KMS-11 (cell line): Measurements from ENCODE around the gene SMG1.

ENCODE experiments used
- H2AFZ ChIP-seq: fragments of 200-600 bp; sonication (generic); 2 replicates; pipeline ENCODE4 v1.6.1; 2016; ENCODE audit warnings: antibody characterized with exemption, mixed run types, low read depth
- H3K27ac ChIP-seq: fragments of 200-600 bp; sonication (generic); 2 replicates; pipeline ENCODE4 v1.6.1; 2016; ENCODE audit warnings: mild to moderate bottlenecking, mixed run types
- H3K27me3 ChIP-seq: fragments of 200-600 bp; sonication (generic); 2 replicates; pipeline ENCODE4 v1.6.1; 2017; ENCODE audit warnings: mild to moderate bottlenecking, low read depth, mixed run types, moderate library complexity; ENCODE audit not compliant: insufficient read depth
- H3K36me3 ChIP-seq: fragments of 200-600 bp; sonication (generic); 2 replicates; pipeline ENCODE4 v1.6.1; 2017; ENCODE audit warnings: mild to moderate bottlenecking, mixed run types; ENCODE audit not compliant: insufficient read depth
- H3K4me1 ChIP-seq: fragments of 200-600 bp; sonication (generic); 2 replicates; pipeline ENCODE4 v1.6.1; 2016; ENCODE audit warnings: mild to moderate bottlenecking, low read depth, mixed run types; ENCODE audit not compliant: poor library complexity, severe bottlenecking
- H3K4me2 ChIP-seq: fragments of 200-600 bp; sonication (generic); 2 replicates; pipeline ENCODE4 v1.7.0; 2016; ENCODE audit warnings: mild to moderate bottlenecking, mixed run types
- H3K4me3 ChIP-seq: fragments of 200-600 bp; sonication (generic); IDR thresholded peaks from 2 replicates; pipeline ENCODE4 v1.6.1; 2017; ENCODE audit warnings: low read depth, low read length, mixed read lengths; ENCODE audit not compliant: insufficient read depth
- H3K79me2 ChIP-seq: fragments of 200-600 bp; sonication (generic); 2 replicates; pipeline ENCODE4 v1.6.1; 2016; ENCODE audit warnings: low read depth, mixed run types; ENCODE audit not compliant: insufficient read depth
- H3K9ac ChIP-seq: fragments of 200-600 bp; sonication (generic); 2 replicates; pipeline ENCODE4 v1.6.1; 2016; ENCODE audit warnings: mild to moderate bottlenecking, mixed run types
- H4K20me1 ChIP-seq: fragments of 200-600 bp; sonication (generic); 2 replicates; pipeline ENCODE4 v1.6.1; 2016; ENCODE audit warnings: mild to moderate bottlenecking, mixed run types; ENCODE audit not compliant: insufficient read depth
- CTCF ChIP-seq: fragments of 200-600 bp; sonication (generic); conservative IDR thresholded peaks from 2 replicates; pipeline ENCODE4 v1.6.1; 2017; ENCODE audit warnings: low read depth, mild to moderate bottlenecking, antibody characterized with exemption, low read length, moderate library complexity, mixed read lengths

The SMG1 gene

GRCh38 chr16:18852647-18853046 lies 73.6 kb downstream of the SMG1 start:
- H3K9ac ChIP-seq: no peak overlapping the region
- no peak for TF ChIP-seq CTCF
- no peak overlapping the region for H3K4me3 ChIP-seq
- no peaks in the 10 kb centered on the region for H3K79me2 ChIP-seq
- no peaks in the 10 kb centered on the region for H3K27me3 ChIP-seq
- no peaks in the 10 kb centered on the region for H3K4me1 ChIP-seq
- no peak overlapping the region for H2AFZ ChIP-seq
- no peak overlapping the region for H3K4me2 ChIP-seq
- H3K36me3 ChIP-seq: peaks cover 17% of the 10 kb centered on the region; the same call in 1 of the 2 replicates
- no peak overlapping the region for H3K27ac ChIP-seq
- H4K20me1 ChIP-seq: no peaks in the 10 kb centered on the region

DNA sequence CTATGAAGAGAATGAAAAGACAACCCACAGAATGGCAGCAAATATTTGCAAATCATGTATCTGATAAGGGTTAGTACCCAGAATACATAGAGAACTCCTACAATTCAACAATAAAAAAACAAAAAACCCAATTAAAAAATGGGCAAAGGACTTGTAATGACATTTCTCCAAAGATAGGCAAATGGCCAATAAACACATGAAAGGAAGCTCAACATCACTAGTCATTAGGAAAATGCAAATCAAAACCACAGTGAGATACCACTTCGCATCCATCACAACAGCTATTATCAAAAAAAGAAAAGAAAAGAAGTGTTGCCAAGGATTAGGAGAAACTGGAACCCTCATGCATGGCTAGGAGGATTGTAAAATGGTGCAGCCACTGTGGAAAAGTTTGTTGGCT lies 79.8 kb downstream of the SMG1 start:
- H3K4me2 ChIP-seq: no peak overlapping the region
- H3K27me3 ChIP-seq: no peaks in the 10 kb centered on the region
- TF ChIP-seq CTCF: no peak
- no peaks in the 10 kb centered on the region for H3K4me1 ChIP-seq
- H2AFZ ChIP-seq: no peak overlapping the region
- no peak overlapping the region for H3K27ac ChIP-seq
- H3K9ac ChIP-seq: no peak overlapping the region
- no peak overlapping the region for H3K4me3 ChIP-seq
- H3K36me3 ChIP-seq: peaks cover 17% of the 10 kb centered on the region; the same call in 1 of the 2 replicates
- H4K20me1 ChIP-seq: no peaks in the 10 kb centered on the region
- H3K79me2 ChIP-seq: no peaks in the 10 kb centered on the region

- no peaks in the 10 kb centered on the region for H3K79me2 ChIP-seq
Observed at GRCh38 chr16:18842565-18842964, 83.6 kb downstream of the SMG1 start.

DNA sequence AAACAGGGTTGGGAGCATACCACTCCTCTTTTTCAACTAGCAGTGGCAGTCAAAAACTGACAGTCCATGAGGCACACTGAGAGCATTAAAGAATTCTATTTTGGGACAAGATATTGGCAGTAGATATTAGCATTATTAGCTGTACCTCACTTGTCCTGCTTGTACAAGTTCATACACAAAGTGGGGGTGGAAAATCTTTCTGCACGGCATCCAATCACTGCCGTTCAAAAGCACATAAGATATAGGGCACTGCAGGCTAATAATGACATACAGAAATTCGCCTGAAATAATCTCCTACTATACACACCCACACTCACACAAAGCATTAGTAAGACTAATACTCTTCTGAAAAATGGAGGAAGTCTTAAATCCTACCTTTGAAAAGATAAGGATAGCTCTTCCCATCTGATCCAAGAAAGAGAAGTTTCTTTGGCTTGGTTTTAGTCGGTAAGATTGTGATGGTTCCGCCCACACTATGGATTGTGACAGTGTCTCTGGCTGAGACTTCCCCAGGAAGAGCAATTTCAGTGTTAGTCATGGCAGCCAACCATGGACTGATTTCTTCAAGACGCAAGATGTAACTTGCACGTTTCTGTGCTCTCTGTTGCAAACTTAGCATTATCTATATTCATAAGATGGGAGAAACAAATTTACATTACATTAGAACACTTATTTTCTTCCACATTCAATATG lies 84.2 kb downstream of the SMG1 start:
- no peak overlapping the region for H3K27ac ChIP-seq
- no peak overlapping the region for H3K9ac ChIP-seq
- H3K4me3 ChIP-seq: no peak overlapping the region
- no peak overlapping the region for H2AFZ ChIP-seq
- no peak overlapping the region for H3K4me2 ChIP-seq
- no peaks in the 10 kb centered on the region for H4K20me1 ChIP-seq
- peaks cover 1% of the 10 kb centered on the region for H3K4me1 ChIP-seq
- H3K36me3 ChIP-seq: peaks cover 16% of the 10 kb centered on the region; the same call in 1 of the 2 replicates
- H3K79me2 ChIP-seq: no peaks in the 10 kb centered on the region
- H3K27me3 ChIP-seq: no peaks in the 10 kb centered on the region
- TF ChIP-seq CTCF: no peak

More at GRCh38 chr16:18842565-18842964, 83.6 kb downstream of the SMG1 start:
- no peak overlapping the region for H3K27ac ChIP-seq
- peaks cover 10% of the 10 kb centered on the region; the same call in 1 of the 2 replicates for H3K36me3 ChIP-seq
- no peak overlapping the region for H3K4me3 ChIP-seq
- H2AFZ ChIP-seq: no peak overlapping the region
- no peak overlapping the region for H3K9ac ChIP-seq
- no peak overlapping the region for H3K4me2 ChIP-seq
- no peak for TF ChIP-seq CTCF
- no peaks in the 10 kb centered on the region for H3K27me3 ChIP-seq
- H3K4me1 ChIP-seq: no peaks in the 10 kb centered on the region
- no peaks in the 10 kb centered on the region for H4K20me1 ChIP-seq
